GM06990 (cell line): ENCODE results near the gene PKIB.

ENCODE experiments used
- DNase-seq: peaks from one replicate; pipeline ENCODE4 v3.0.0-alpha.2; 2011; ENCODE audit not compliant: insufficient read length; ENCODE audit errors: extremely low read depth
- H3K27me3 ChIP-seq: replicated peaks from 2 replicates; pipeline ENCODE4 v1.6.0; 2011; ENCODE audit warnings: low read length; ENCODE audit not compliant: control insufficient read depth, insufficient read depth
- H3K36me3 ChIP-seq: 2 replicates; pipeline ENCODE4 v1.5.1; 2011; ENCODE audit warnings: low read length; ENCODE audit not compliant: control insufficient read depth, insufficient read depth
- H3K4me3 ChIP-seq: replicated peaks from 2 replicates; pipeline ENCODE4 v1.5.1; 2011; ENCODE audit warnings: low read depth, mild to moderate bottlenecking, control low read depth, low read length
- TF ChIP-seq, protein P1 (sequence below): IDR thresholded peaks from 2 replicates; pipeline ENCODE4 v1.5.1; 2011; ENCODE audit warnings: low read length, control low read depth, mild to moderate bottlenecking, inconsistent platforms; ENCODE audit not compliant: insufficient read depth, poor library complexity, severe bottlenecking

The PKIB gene

GRCh38 chr6:122653094-122653493, 42.9 kb downstream of the PKIB start:
- H3K36me3 ChIP-seq = no peaks in the 10 kb centered on the region
- no peak overlapping the region for H3K4me3 ChIP-seq
- H3K27me3 ChIP-seq = no peaks in the 10 kb centered on the region
- DNase-seq = no peak
- TF ChIP-seq, protein P1, sequence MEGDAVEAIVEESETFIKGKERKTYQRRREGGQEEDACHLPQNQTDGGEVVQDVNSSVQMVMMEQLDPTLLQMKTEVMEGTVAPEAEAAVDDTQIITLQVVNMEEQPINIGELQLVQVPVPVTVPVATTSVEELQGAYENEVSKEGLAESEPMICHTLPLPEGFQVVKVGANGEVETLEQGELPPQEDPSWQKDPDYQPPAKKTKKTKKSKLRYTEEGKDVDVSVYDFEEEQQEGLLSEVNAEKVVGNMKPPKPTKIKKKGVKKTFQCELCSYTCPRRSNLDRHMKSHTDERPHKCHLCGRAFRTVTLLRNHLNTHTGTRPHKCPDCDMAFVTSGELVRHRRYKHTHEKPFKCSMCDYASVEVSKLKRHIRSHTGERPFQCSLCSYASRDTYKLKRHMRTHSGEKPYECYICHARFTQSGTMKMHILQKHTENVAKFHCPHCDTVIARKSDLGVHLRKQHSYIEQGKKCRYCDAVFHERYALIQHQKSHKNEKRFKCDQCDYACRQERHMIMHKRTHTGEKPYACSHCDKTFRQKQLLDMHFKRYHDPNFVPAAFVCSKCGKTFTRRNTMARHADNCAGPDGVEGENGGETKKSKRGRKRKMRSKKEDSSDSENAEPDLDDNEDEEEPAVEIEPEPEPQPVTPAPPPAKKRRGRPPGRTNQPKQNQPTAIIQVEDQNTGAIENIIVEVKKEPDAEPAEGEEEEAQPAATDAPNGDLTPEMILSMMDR = no peak

- no peak for DNase-seq
- Histone ChIP-seq H3K27me3 (no peaks in the 10 kb centered on the region), H3K4me3 (no peak overlapping the region), H3K36me3 (no peaks in the 10 kb centered on the region)
- TF ChIP-seq, protein P1 = no peak
Observed at GRCh38 chr6:122654012-122654411, 43.8 kb downstream of the PKIB start.

DNA sequence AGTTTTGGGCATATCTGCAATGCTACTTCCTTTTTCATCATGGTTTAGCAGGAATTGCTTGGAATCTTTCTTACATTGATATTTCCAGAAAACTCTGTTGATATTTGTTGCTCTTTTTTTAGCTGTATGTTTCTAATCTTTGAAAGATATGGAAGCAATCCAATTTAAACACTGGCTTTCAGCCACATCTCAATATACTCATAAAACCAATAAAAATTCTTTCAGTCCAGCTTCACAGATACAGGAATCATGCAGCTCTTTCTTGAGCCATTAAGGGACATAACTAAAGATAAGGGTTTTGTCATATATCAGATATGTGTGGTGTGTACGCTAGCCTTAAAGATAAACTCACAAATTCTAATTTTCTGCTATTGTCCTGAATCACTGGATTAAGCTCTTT, 47.4 kb downstream of the PKIB start:
- no peak for DNase-seq
- no peaks in the 10 kb centered on the region for H3K27me3 ChIP-seq
- TF ChIP-seq, protein P1 = no peak

GRCh38 chr6:122660296-122660695, 50.1 kb downstream of the PKIB start:
- no peaks in the 10 kb centered on the region for H3K36me3 ChIP-seq
- DNase-seq = no peak
- H3K4me3 ChIP-seq = no peak overlapping the region
- TF ChIP-seq, protein P1 = no peak
- H3K27me3 ChIP-seq = no peaks in the 10 kb centered on the region

More for the DNA sequence above, 47.4 kb downstream of the PKIB start:
- Histone ChIP-seq H3K36me3 (no peaks in the 10 kb centered on the region), H3K4me3 (no peak overlapping the region)

DNA sequence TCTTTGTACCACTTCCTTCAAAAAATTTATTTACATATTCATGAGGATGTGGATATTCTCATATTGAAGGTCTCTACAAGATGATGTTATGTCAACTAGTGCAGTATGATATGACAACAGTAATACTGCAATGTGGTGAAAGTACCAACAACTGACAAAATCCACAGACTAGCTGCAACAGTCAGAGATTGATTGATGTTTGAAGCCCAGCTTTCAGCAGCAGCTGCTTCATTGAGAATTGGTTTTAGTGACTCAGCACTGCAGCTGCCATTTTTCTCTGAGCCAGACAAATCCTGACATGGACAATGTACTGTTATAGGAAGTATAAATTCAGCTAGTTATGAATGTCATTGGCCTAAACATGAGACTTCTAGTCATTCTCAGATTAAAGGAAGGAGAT, 53.8 kb downstream of the PKIB start:
- no peak for DNase-seq
- Histone ChIP-seq H3K27me3 (no peaks in the 10 kb centered on the region), H3K4me3 (no peak overlapping the region), H3K36me3 (no peaks in the 10 kb centered on the region)
- TF ChIP-seq, protein P1 = no peak

GRCh38 chr6:122665929-122666328, 55.7 kb downstream of the PKIB start:
- Histone ChIP-seq H3K27me3 (no peaks in the 10 kb centered on the region), H3K4me3 (no peak overlapping the region), H3K36me3 (no peaks in the 10 kb centered on the region)
- no peak for DNase-seq
- TF ChIP-seq, protein P1 = no peak
